PC-3 (cell line): ENCODE results near the gene POLRMT. TPM values are rescaled to one million over a fixed set of nuclear protein-coding genes. Genes with fewer than 3 reads are reported as not detected.

Source experiments
- ATAC-seq: fragments of 200-7000 bp; cut with Tn5 transposase; 2 replicates; pipeline ENCODE4 v1.9.1; 2020; ENCODE audit warnings: mild to moderate bottlenecking, moderate library complexity
- BruUV-seq: library from RNA; stranded (reverse); fragments of 400-500 nt; replicated peaks from 2 replicates; lab custom pipeline; 2021; lab: Mats Ljungman, UMichigan
- CTCF ChIA-PET: fragments of 300-600 bp; sonication (Branson Sonifier 250); formaldehyde crosslinking; loops from one replicate; lab custom pipeline; 2022; ENCODE audit warnings: antibody characterized with exemption; lab: Charles Lee
- POLR2A ChIA-PET: fragments of 300-600 bp; sonication (Branson Sonifier 250); formaldehyde crosslinking; loops from one replicate; lab custom pipeline; 2022; ENCODE audit warnings: antibody characterized with exemption; ENCODE audit not compliant: unreplicated experiment; lab: Charles Lee
- DNase-seq: peaks from one replicate; pipeline ENCODE4 v3.0.0-alpha.2; 2015
- H2AFZ ChIP-seq: fragments of 300-600 bp; sonication (generic); 2 replicates; pipeline ENCODE4 v1.6.0; 2016; ENCODE audit warnings: antibody characterized with exemption, low read length
- H3F3A ChIP-seq: fragments of 300-600 bp; sonication (generic); one replicate; pipeline ENCODE4 v1.6.0; 2017; ENCODE audit warnings: antibody characterized with exemption, low read length, control low read depth, mild to moderate bottlenecking; ENCODE audit not compliant: unreplicated experiment
- H3K27ac ChIP-seq: fragments of 300-600 bp; sonication (generic); 2 replicates; pipeline ENCODE4 v1.5.1; 2016; ENCODE audit warnings: mild to moderate bottlenecking, low read length
- H3K27me3 ChIP-seq: fragments of 300-600 bp; sonication (generic); 2 replicates; pipeline ENCODE4 v1.6.1; 2016; ENCODE audit warnings: low read length, mixed read lengths
- H3K36me3 ChIP-seq: fragments of 300-600 bp; sonication (generic); 2 replicates; pipeline ENCODE4 v1.6.1; 2016; ENCODE audit warnings: low read depth, mixed run types, low read length, mixed read lengths
- H3K4me1 ChIP-seq: fragments of 300-600 bp; sonication (generic); 2 replicates; pipeline ENCODE4 v1.5.1; 2016; ENCODE audit warnings: low read length; ENCODE audit not compliant: insufficient read depth
- H3K4me2 ChIP-seq: fragments of 300-600 bp; sonication (generic); 2 replicates; pipeline ENCODE4 v1.6.0; 2016; ENCODE audit warnings: low read length
- H3K4me3 ChIP-seq: fragments of 300-600 bp; sonication (generic); 2 replicates; pipeline ENCODE4 v1.5.1; 2016; ENCODE audit warnings: mild to moderate bottlenecking, low read length, mixed read lengths
- H3K79me2 ChIP-seq: fragments of 300-600 bp; sonication (generic); 2 replicates; pipeline ENCODE4 v1.6.1; 2017; ENCODE audit warnings: low read length, mixed read lengths
- H3K9ac ChIP-seq: fragments of 300-600 bp; sonication (generic); 2 replicates; pipeline ENCODE4 v1.6.0; 2016; ENCODE audit warnings: mild to moderate bottlenecking, low read length
- H3K9me2 ChIP-seq: fragments of 300-600 bp; sonication (generic); replicated peaks from 2 replicates; pipeline ENCODE4 v1.6.1; 2016; ENCODE audit warnings: mixed run types, low read length, mixed read lengths
- H3K9me3 ChIP-seq: fragments of 300-600 bp; sonication (generic); 2 replicates; pipeline ENCODE4 v1.6.1; 2016; ENCODE audit warnings: low read length, mixed read lengths
- H4K20me1 ChIP-seq: fragments of 300-600 bp; sonication (generic); 2 replicates; pipeline ENCODE4 v1.6.1; 2016; ENCODE audit warnings: low read length, mixed read lengths
- CTCF ChIP-seq: fragments of 300-600 bp; sonication (generic); conservative IDR thresholded peaks from 2 replicates; pipeline ENCODE4 v1.5.1; 2017; ENCODE audit warnings: antibody characterized with exemption, low read depth, mild to moderate bottlenecking, low read length
- EZH2 ChIP-seq: fragments of 300-600 bp; sonication (generic); IDR thresholded peaks from one replicate; pipeline ENCODE4 v1.6.1; 2017; ENCODE audit warnings: antibody characterized with exemption, mild to moderate bottlenecking, low read length; ENCODE audit not compliant: unreplicated experiment
- EZH2phosphoT487 ChIP-seq: fragments of 300-600 bp; sonication (generic); IDR thresholded peaks from 2 replicates; pipeline ENCODE4 v1.6.1; 2018; ENCODE audit warnings: mild to moderate bottlenecking, antibody characterized with exemption, low read length, borderline replicate concordance
- intact Hi-C: fragments of 100-400 bp; cut with micrococcal nuclease; formaldehyde crosslinking; loops from 2 replicates; pipeline ENCODE4 v1.9.0; 2023
- total RNA-seq: library from RNA; depleted of rRNA; stranded (reverse); fragments of >200 nt; gene quantifications from 2 replicates; pipeline ENCODE4 v1.2.3, GENCODE V29; 2014

The POLRMT gene
- total RNA-seq, 1 experiment from 2014 or later = 60.5 TPM

- no peaks in the 10 kb centered on the region for H3K27me3 ChIP-seq
- TF ChIP-seq EZH2 = no peak
- no TSS peak for BruUV-seq
- H3K79me2 ChIP-seq = no peaks in the 10 kb centered on the region
- no peaks in the 10 kb centered on the region for H3K36me3 ChIP-seq
- H3F3A ChIP-seq = no peaks in the 10 kb centered on the region
- no peaks in the 10 kb centered on the region for H3K9me2 ChIP-seq
- H3K4me2 ChIP-seq = no peak overlapping the region
- H3K4me3 ChIP-seq = no peak overlapping the region
- H3K9me3 ChIP-seq = no peaks in the 10 kb centered on the region
- no peak overlapping the region for H3K9ac ChIP-seq
- ChIA-PET POLR2A (no interaction called here), CTCF (no interaction called here)
- no peak overlapping the region for H2AFZ ChIP-seq
- no peaks in the 10 kb centered on the region for H4K20me1 ChIP-seq
- intact Hi-C loops = no loop called here
- ATAC-seq (no peak), DNase-seq (no peak)
- H3K4me1 ChIP-seq = no peaks in the 10 kb centered on the region
- H3K27ac ChIP-seq = no peak overlapping the region
Observed at GRCh38 chr19:644363-644762, 11.0 kb upstream of the POLRMT start.

GRCh38 chr19:643736-644135 lies 10.4 kb upstream of the POLRMT start:
- no peak for TF ChIP-seq EZH2phosphoT487
- TF ChIP-seq CTCF = no peak
- no peak for TF ChIP-seq EZH2
- no TSS peak for BruUV-seq

GRCh38 chr19:642767-643727 lies 9.7 kb upstream of the POLRMT start:
- no peak overlapping the region for H3K9ac ChIP-seq
- no peaks in the 10 kb centered on the region for H4K20me1 ChIP-seq
- no peak overlapping the region for H2AFZ ChIP-seq
- no TSS peak for BruUV-seq
- no peak for DNase-seq
- TF ChIP-seq CTCF = no peak
- no peak for TF ChIP-seq EZH2
- no peak for TF ChIP-seq EZH2phosphoT487
- H3K9me2 ChIP-seq = no peaks in the 10 kb centered on the region
- no peaks in the 10 kb centered on the region for H3K36me3 ChIP-seq
- no peak for ATAC-seq
- H3K4me3 ChIP-seq = no peak overlapping the region
- no peaks in the 10 kb centered on the region for H3K4me1 ChIP-seq
- ChIA-PET POLR2A (no interaction called here), CTCF (no interaction called here)
- no peak overlapping the region for H3K4me2 ChIP-seq
- H3K79me2 ChIP-seq = no peaks in the 10 kb centered on the region
- no peaks in the 10 kb centered on the region for H3F3A ChIP-seq
- H3K27ac ChIP-seq = no peak overlapping the region
- no peaks in the 10 kb centered on the region for H3K27me3 ChIP-seq
- intact Hi-C loops = no loop called here
- H3K9me3 ChIP-seq = no peaks in the 10 kb centered on the region

More at GRCh38 chr19:643736-644135, 10.4 kb upstream of the POLRMT start:
- ChIA-PET POLR2A (no interaction called here), CTCF (no interaction called here)
- H3F3A ChIP-seq = no peaks in the 10 kb centered on the region
- H3K79me2 ChIP-seq = no peaks in the 10 kb centered on the region
- intact Hi-C loops = no loop called here
- H3K9ac ChIP-seq = no peak overlapping the region
- no peak overlapping the region for H3K4me3 ChIP-seq
- H3K27ac ChIP-seq = no peak overlapping the region
- no peaks in the 10 kb centered on the region for H3K27me3 ChIP-seq
- H3K9me3 ChIP-seq = no peaks in the 10 kb centered on the region
- H3K4me1 ChIP-seq = no peaks in the 10 kb centered on the region
- no peaks in the 10 kb centered on the region for H3K36me3 ChIP-seq
- ATAC-seq = no peak
- H4K20me1 ChIP-seq = no peaks in the 10 kb centered on the region
- no peak overlapping the region for H3K4me2 ChIP-seq
- H2AFZ ChIP-seq = no peak overlapping the region
- no peaks in the 10 kb centered on the region for H3K9me2 ChIP-seq
- DNase-seq = no peak
